PFSK-1 (cell line): ENCODE measurements around the gene HRH1.

Source experiments
- FOXP2 ChIP-seq: optimal IDR thresholded peaks from 2 replicates; pipeline ENCODE3; 2011; ENCODE audit warnings: borderline replicate concordance, control low read depth, inconsistent platforms; ENCODE audit not compliant: insufficient read depth; ENCODE audit errors: extremely low read length, extremely low read depth
- POLR2AphosphoS5 ChIP-seq: IDR thresholded peaks from 2 replicates; pipeline ENCODE4 v1.6.1; 2012; ENCODE audit warnings: low read depth, mild to moderate bottlenecking, control low read depth, low read length, moderate library complexity
- SIN3A ChIP-seq: IDR thresholded peaks from 2 replicates; pipeline ENCODE4 v1.6.1; 2012; ENCODE audit warnings: mild to moderate bottlenecking, low read length, moderate library complexity, borderline replicate concordance; ENCODE audit not compliant: insufficient read depth
- TAF1 ChIP-seq: IDR thresholded peaks from 2 replicates; pipeline ENCODE4 v1.6.1; 2012; ENCODE audit warnings: low read length, control low read depth, borderline replicate concordance; ENCODE audit not compliant: insufficient read depth
- TF ChIP-seq, protein P1 (sequence below), 2 experiments: IDR thresholded peaks; 2 replicates each; pipeline versions ENCODE4 v1.6.1 to v1.8.0; 2011 to 2012; ENCODE audit warnings: low read depth in 2 of 2, low read length in 2 of 2, control low read depth in 1 of 2, inconsistent platforms in 1 of 2, mild to moderate bottlenecking in 1 of 2, moderate library complexity in 1 of 2; ENCODE audit not compliant: insufficient read depth in 1 of 2

Gene HRH1

DNA sequence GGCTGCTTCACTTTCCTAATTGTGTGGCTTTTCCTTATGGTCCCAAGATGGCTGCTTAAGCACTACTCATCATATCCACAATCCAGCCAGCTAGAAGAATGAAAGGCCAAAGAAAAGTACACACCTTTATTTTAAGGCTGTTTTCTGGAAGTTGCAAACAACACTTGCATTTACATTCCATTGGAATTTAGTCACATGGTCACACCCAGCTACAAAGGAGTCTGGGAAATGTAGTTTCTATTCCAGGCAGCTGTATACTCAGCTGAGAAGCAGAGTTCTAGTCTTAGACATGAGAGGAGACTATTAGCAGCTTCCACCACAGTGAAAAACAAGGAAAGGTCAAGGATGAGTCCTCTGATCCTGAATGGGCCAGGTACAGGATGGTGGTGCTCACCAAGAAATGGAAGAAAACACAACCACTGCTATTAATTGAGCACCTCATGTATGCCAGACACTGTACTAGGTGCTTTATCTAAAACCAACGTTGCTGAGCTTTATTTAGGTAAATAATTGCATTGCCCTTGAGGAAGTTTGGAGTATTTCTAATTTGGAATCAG is 89.9 kb downstream of the HRH1 start:
- TF ChIP-seq TAF1 (no peak), POLR2AphosphoS5 (no peak), FOXP2 (no peak), SIN3A (no peak)
- TF ChIP-seq, protein P1, sequence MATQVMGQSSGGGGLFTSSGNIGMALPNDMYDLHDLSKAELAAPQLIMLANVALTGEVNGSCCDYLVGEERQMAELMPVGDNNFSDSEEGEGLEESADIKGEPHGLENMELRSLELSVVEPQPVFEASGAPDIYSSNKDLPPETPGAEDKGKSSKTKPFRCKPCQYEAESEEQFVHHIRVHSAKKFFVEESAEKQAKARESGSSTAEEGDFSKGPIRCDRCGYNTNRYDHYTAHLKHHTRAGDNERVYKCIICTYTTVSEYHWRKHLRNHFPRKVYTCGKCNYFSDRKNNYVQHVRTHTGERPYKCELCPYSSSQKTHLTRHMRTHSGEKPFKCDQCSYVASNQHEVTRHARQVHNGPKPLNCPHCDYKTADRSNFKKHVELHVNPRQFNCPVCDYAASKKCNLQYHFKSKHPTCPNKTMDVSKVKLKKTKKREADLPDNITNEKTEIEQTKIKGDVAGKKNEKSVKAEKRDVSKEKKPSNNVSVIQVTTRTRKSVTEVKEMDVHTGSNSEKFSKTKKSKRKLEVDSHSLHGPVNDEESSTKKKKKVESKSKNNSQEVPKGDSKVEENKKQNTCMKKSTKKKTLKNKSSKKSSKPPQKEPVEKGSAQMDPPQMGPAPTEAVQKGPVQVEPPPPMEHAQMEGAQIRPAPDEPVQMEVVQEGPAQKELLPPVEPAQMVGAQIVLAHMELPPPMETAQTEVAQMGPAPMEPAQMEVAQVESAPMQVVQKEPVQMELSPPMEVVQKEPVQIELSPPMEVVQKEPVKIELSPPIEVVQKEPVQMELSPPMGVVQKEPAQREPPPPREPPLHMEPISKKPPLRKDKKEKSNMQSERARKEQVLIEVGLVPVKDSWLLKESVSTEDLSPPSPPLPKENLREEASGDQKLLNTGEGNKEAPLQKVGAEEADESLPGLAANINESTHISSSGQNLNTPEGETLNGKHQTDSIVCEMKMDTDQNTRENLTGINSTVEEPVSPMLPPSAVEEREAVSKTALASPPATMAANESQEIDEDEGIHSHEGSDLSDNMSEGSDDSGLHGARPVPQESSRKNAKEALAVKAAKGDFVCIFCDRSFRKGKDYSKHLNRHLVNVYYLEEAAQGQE (IDR thresholded peaks at IDR 0.05; ENCODE audit: insufficient read depth in 1 of 2, low read depth in 2 of 2, low read length in 2 of 2) = no peak

DNA sequence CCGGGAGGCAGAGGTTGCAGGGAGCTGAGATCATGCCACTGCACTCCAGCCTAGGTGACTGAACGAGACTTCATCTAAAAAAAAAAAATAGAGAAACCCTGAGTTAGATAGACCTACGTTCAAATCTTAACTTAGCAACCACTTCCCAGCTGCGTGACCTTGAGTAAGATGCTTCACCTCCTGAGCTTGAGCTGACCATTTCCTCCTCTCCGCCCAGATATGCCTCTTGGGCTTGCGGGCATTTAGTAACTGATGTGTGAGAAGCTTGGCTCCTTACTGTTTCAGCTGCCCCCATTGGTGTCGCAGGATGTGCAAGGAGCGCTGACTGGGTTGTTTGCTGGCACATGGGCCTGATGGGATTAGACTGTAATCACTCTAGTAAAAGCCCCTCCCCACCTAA is 91.0 kb downstream of the HRH1 start:
- TF ChIP-seq TAF1 (no peak), POLR2AphosphoS5 (no peak), FOXP2 (no peak), SIN3A (no peak)
- TF ChIP-seq, protein P1 (IDR thresholded peaks at IDR 0.05; ENCODE audit: insufficient read depth in 1 of 2, low read depth in 2 of 2, low read length in 2 of 2) = no peak

DNA sequence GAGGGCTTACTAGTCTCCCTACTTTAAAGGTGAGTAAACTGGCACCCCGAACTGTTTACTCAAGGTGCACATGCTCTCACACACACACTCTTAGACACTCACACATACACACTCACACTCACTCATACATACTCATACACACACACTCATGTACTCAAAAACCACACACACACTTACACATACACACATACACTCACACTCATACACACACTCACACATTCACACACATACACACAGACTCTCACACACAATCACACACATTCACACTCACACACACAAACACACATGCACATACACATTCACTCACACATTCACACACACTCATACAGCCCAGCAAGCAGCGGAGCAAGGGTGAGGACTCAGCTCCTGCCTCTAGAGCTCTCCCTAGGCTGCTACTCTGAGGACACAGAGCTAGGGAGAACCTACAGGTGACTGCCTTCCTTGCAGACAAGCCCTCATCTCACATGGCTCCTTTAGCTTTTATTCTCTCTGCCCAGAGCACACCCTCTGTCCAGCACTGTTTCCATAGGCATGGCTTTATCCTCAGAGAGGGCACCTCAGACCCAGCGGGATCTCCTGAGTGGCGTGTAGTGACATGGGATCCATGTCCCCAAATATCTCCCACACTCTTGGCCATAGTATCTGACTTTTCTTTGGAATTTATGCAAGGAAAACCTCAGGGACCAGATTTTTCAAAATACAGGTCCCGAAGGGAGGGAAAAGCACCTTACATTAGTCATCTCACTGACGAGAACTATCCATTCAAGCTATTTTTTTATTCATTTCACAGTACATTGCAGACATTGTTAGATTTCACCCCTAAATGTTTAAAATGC is 91.8 kb downstream of the HRH1 start:
- TF ChIP-seq POLR2AphosphoS5 (no peak), TAF1 (no peak)

DNA sequence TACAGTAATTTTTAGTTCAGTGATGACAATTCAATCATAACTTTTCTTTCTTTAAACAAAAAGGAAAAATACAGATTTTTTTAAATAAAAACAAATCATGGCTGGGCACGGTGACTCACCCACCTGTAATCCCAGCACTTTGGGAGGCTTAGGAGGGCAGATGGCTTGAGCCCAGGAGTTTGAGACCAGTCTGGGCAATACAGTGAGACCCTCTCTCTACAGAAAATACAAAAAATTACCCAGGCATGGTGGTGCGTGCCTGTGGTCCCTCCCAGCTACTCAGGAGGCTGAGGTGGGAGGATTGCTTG is 92.3 kb downstream of the HRH1 start:
- no peak for TF ChIP-seq SIN3A
- TF ChIP-seq, protein P1 (IDR thresholded peaks at IDR 0.05; ENCODE audit: insufficient read depth in 1 of 2, low read depth in 2 of 2, low read length in 2 of 2) = no peak
- no peak for TF ChIP-seq FOXP2
- TF ChIP-seq POLR2AphosphoS5 = no peak
- TF ChIP-seq TAF1 = no peak

DNA sequence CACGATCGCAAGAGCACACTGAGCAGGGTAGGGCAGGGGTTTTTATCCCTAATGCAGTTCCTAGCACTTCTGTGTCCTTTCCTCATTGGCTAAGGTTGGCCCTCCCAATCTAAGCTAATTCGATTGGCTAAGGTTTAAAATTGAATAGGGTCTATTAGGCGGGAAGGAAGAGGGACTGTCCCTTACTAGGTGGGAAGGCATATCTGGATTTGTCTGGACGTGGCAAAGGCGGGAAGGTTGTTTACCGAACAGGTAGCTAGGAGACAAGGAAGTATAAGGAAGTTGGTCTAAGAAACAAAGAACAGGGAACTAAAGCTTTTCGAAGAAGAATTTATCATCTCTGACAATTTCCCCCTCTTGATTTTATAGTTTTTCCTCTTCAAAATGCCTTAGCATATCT is 93.1 kb downstream of the HRH1 start:
- no peak for TF ChIP-seq TAF1
- no peak for TF ChIP-seq SIN3A
- TF ChIP-seq POLR2AphosphoS5 = no peak
- TF ChIP-seq FOXP2 = no peak
- TF ChIP-seq, protein P1 (IDR thresholded peaks at IDR 0.05; ENCODE audit: insufficient read depth in 1 of 2, low read depth in 2 of 2, low read length in 2 of 2) = no peak
